HL-60/S4 (cell line): ENCODE measurements around the gene OR4K5.
"Not testable (repeated sequence)": the region's sequence is repeated elsewhere in the genome, so short reads cannot be mapped to it uniquely, and the experiment has no call there.

Source experiments
- in situ Hi-C: fragments of 300-500 bp; cut with MboI; formaldehyde crosslinking; loops from 2 replicates; pipeline ENCODE4 v1.14.3; 2022; ENCODE audit warnings: low sequenced_read_pairs

Gene OR4K5, protein sequence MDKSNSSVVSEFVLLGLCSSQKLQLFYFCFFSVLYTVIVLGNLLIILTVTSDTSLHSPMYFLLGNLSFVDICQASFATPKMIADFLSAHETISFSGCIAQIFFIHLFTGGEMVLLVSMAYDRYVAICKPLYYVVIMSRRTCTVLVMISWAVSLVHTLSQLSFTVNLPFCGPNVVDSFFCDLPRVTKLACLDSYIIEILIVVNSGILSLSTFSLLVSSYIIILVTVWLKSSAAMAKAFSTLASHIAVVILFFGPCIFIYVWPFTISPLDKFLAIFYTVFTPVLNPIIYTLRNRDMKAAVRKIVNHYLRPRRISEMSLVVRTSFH

DNA sequence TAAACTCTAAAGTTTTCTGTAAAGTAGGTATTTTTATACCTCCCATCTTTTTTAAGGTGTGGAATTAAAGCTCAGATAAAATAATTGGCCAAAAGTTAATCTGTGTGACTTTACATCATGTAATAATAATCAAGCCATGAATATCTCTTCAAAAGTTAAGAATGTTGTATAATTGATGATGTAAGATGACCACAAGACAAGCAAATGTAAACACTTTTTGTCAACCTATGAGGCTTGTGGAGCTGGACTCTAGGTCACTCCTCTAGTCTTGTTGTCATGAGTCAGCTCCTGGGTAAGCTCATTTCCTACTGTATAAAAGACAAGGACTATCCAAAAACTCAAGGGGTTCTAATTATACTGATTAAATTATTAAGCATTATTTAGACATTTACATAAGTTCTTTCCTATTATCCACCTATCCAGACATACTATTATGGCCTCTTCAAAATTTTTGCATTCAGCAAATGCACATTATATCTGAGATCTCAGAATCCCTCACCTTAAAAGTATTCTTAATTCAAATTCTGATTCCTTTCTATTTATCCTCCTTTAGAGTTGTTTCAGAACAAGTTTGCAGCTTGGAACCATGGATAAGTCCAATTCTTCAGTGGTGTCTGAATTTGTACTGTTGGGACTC is at the start of gene OR4K5:
OR4K5 (plus strand) TSS at position 587 of the 637 bp plus-strand sequence; CDS start at position 587, 0 bp downstream.
- in situ Hi-C loops: no loop called here

DNA sequence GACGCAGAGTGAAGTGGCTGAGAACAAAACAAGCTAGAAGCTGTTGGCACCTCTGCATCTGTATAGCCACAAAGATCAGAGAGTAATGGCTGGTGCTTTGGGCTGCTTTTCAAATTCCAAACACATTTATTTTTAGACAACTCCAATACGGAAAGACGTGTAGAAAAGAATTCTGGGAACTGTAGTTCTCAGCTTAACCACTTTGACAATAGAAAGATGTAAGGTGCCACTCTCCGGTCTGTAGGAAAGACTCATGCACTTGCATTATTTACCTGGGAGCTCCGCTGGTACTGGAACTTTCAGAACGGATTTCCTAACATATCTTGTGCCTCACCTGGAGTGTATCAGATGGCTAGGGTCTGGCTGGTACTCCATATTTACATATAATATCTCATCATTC is 47.2 kb upstream of the OR4K5 start:
- in situ Hi-C loops: no loop called here

DNA sequence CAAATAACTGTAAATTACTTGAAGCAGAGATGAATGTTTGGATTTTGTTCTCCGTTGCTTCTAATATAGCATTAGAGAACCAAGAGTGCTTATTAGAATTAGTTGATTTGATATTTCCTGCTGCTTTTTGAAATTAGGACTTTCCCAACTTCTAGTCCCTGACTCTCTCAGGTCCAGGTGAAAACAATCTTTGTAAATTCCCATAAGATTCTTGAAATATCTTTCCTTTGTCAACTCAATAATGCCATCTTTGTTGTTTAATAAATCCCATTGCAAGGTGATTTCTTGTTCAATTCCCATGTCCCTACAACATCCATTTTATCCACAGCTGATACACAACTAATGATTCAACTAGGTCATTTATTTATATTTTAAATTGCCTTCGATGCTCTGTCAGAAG is 45.6 kb upstream of the OR4K5 start, which contains the start of gene OR4K2:
OR4K2 (plus strand) TSS at position 301 of the 400 bp plus-strand sequence. CDS start 1,126 bp downstream, outside the sequence.
- in situ Hi-C loops: no loop called here

DNA sequence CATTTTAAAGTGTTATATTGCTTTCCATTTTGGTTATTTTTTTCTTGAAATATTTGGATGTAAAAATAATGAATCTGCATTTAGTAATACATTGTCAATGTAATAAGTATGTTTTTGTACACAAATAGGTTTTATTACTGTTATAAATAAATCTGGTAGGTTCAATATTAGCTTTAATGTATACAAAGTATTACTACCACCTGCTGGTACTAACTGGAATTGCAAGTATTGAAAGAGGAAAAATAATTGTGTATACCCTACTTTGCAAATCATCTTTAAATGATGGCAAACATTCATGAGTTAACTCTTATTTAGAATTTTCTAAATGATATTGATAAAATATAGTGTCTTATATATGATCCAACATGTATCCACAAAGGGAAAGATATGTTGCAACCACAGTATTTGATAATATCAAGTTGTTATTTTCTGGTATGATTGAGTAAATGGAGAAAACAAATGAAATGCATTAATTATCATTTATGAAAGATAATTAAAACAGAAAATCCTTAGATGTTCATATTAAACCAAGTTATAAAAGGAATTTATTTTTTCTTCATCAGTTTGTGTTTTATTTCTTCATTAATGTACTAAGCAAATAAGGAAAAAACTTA is 42.3 kb upstream of the OR4K5 start:
- in situ Hi-C loops: no loop called here

DNA sequence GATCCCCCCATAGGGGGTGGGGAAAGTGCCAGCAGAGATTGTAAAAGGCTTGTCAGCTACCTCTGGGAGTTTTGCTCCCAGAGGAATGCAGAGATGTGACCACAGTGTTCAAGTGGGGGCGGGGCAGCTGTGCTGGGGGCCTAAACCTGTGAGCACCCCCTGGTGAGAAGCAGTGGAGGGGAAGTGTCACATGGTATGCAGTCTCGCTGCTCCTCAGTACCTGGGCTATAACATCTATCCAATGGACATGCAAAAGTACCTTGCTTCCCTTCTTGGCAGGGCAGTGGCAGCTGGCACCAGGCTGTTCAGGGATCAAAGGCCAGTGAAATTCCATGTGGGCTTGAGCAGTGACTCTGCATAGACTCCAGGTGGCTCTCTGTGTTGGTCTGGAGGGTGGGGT is 25.1 kb upstream of the OR4K5 start:
- in situ Hi-C loops: no loop called here

DNA sequence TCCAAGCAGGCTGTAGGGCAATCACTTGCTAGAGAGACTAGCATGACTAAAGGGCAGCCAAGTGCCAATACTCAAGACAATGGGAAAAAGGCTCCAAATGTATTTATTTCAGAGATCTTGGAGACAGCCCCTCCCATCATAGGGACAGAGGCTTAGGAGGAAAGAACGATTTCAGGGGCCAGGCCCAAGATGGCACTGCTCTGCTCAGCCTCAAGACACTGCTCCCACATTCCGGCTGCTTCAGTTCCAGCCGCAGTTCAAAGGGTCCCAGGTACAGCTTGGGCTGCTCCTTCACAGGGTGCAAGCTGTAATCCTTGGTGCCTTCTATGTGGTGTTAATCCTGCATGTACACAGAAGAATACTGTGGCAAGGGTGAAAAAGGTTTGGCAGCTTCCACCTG is 19.4 kb upstream of the OR4K5 start:
- in situ Hi-C loops: no loop called here

DNA sequence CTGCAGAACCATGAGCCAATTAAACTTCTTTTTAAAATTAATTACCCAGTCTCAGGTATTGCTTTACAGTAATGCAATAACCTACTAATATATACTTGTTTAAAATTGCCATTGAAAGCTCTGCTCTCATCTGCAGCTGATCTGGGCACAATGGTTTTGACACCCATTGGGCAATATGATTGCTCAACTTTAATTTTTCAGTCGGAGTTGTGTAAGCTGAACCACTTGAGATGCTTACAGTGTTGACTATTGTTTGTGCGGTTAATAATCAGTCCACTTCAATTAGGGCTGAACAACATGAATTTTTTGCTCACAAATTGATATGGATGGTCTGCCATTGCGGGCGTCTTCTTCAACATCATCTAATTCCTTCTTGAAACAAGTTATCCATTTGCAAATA is 18.0 kb upstream of the OR4K5 start:
- in situ Hi-C loops: no loop called here

DNA sequence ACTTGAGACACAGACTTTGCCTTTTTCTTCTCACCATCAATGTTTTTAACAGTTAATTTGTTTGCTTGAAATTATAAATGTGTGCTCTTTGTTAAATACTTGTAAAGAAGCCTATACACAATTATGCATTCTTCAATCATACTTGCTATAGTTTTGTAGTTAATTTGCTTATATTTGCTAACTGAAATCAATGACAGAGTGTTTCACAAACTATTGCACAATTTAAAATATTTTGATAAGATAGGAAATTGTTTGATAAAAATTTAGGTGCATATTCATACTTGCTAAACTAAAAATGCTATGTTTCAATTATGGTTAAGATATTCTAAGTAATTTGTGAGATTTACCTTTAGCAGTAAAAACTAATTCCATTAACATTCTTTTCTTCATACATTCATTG is 13.7 kb upstream of the OR4K5 start:
- in situ Hi-C loops: no loop called here

DNA sequence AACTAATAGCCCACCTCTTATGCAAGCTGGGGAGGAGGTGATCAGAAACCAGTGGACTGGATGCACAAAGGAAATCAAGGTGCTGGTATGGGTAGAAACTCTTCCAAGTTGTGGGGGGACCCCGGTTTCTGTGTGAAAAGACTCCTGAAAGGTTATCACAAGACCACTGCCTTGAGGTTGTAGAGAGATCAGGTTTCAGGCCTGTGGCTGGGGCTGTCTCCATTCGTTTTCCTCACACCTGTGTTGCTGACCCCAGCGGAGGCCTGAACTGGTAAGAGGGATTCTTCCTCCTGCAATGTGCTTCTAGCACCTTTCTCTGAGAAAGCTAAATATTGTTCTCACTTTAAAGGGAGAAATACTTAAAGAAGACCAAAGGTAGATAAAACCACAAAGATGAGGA is 9.3 kb upstream of the OR4K5 start:
- in situ Hi-C loops: no loop called here

DNA sequence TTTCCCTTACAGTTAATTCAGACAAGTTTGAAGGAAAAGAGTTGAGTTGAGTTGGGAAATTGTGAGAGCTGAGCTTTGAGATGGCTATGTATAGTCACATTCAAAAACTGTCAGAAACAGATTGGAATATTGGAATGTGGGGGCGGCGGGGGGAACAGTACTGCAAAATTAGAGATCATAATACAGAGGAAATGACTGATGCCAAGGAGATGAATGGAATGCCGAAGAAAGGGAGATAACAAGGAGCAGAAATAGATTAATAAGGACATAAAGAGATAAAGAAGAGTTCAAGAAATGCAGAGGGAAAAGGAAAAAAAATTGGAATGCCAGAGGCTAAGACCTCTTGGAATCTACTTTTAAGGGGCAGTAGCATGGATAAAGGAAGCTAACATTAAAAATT is 3.2 kb upstream of the OR4K5 start:
- in situ Hi-C loops: no loop called here

DNA sequence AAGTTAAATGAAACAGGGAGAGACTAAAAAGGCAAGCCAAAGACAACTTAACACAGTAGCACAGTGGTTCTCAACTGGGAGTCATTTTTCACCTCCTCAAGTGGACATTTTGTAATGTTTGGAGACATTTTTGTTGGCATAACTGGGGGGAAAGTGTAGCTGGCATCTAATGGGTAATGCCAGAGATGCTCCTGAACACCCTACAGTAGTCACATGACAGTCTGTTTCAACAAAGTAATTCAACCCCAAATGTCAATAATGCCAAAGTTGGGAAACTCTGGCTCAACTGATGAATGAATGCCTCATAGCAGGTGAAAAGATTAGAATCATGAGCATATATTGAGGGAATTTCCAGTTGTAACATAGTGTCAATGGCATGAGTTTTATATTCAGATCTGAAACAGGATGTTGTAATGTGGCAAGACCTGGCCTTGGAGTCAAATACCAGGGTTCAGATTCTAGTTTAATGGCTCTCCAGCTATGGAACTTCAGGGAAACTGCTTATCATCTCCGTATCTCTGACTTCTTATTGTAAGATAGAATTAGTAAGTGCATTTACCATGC is 2.4 kb upstream of the OR4K5 start:
- in situ Hi-C loops: no loop called here

DNA sequence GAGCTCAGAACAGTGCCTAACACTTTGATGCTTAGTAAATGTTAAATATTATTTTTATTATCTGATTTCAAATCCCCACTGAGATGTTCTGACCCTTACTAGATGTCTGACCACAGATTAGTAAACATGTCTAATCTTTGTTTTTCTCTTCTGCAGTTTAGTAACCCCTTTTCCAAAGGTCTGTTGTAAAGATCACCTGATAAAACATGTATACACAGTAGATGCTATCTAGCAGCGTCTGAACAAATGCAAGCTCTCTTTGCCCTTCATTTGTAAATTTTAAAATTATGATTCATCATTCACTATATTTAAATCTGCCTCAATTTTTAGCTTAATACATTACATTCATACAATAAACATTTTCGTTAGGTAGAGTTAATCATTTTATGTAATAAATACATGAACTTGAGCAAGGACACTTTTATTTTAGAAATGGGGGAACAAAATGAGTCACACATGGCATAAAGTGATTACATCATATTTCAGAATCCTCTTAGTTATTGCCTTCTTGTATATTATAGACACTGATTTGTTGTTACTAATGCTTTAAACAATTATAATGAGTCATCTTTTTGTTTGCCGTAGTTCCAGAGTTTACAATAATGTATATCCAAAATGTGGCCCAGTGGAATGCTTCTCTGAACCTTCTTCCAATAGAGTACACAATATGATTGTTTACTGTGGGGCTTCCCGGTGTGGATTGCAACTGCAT is 1.7 kb upstream of the OR4K5 start:
- in situ Hi-C loops: no loop called here

DNA sequence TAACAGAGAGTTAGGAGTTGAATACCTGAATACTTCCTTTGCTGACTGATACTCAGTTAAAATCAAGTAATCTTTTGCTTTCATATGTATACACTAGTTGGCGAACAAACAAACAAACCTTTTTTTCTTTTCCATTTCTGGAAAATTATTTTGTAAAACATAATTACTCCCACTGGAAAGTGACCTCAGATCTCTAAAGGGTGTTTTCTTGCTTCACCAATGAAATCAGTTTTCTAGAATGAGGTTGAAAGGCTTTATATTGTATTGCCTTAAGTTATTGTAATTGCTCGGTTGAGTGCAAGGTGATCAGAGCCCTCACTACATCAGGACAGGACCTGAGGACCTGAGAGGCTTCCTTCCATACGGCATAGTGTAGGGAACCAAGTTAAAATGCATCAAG is 10.2 kb downstream of the OR4K5 start, which contains the start of gene OR4K1:
OR4K1 (plus strand) TSS at position 301 of the 400 bp plus-strand sequence. CDS start 4,750 bp downstream, outside the sequence.
- in situ Hi-C loops: no loop called here

DNA sequence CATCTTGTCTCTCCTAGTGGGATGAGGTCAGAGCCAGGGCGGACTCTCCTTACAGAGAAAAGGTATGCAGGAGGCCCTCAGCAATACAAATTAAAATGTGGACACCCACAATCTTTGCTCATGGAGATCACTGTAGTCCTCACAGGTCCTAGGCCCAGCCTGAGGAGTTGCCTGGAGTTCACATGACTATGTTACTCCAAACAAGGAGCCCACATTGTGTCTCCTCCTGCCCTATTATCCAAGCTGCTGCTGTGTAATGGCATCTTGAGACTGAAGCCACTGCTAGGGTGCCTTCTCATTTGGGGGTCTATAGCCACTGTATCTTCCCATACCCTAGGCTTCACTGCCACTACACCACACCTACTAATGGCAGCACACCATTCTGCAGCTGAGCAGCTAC is 21.3 kb downstream of the OR4K5 start:
- in situ Hi-C loops: no loop called here

DNA sequence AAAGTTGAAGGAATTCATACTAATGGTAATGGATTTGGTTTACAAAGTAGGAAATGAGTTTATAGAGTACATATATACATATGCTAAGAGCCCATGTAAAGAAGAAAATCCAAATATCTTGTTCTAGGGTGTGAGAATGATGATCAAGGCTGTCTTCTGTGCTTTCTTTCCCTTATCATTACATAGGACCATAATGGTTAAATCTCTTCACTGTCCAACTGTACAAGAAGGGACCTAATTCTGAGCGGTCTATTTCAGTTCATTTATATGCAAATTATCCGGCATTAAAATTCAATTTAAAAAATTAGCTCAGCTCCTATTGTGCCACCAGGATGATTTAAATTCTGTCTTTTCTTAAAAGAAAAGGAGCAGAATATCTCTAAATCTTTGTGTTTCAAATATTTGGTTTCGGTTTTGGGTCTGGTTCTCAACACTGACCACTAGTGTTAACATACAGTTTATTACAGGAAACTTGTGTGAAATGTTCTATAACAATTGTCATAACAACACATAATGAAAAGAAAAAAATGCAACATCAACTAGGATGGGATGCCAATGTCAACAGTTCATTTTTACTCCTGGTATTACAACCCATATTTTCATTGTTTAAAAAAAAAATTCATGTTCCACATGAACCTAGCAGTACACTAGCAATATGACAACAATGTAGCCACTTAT is 27.1 kb downstream of the OR4K5 start:
- in situ Hi-C loops: no loop called here

DNA sequence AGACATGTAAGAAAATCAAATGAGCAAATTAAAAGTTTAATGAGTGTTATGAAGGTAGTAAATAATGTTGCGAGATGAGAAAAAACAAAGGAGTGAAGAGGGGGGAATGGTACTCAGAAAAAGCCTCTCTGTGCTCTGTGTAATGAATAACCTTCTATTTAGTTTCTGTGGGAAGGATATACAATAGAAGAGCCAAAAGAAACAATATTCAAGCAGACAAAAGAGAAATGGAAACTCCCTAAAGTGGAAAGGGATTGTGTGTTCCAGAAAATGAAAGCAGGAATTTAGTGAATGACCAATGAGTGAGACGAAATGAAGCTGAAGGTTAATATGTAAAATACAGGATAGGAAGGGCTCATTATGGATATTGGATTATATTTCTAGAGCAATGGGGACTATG is 28.8 kb downstream of the OR4K5 start:
- in situ Hi-C loops: no loop called here

DNA sequence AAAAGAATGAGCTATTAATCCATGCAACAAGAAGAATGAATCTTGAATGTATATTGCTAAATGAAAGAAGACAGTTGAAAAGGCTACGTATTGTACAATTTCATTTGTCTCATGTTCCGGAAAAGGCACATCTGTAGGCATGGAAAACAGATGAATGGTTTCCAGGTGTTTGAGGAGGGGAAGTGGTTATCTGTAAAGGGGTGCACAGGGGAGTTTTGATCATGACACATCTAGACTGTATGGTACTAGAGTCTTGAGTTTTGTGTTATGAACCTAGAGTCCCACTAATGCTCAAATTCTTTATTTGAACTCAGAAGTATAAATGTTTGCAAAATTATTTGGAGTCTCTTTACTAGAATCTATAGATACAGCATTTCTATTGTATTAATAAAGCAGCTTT is 49.3 kb downstream of the OR4K5 start:
- in situ Hi-C loops: not testable (repeated sequence)
